ENCODE measurements around the gene NRF1.
A peak's percentile ranks its signal among the peaks of the same experiment; 100 is the strongest.

The NRF1 gene

GRCh38 chr7:129769866-129770808 is 158.6 kb downstream of the NRF1 start:
- no peak for DNase-seq (ENCODE audit: low read depth, low spot score)

DNA sequence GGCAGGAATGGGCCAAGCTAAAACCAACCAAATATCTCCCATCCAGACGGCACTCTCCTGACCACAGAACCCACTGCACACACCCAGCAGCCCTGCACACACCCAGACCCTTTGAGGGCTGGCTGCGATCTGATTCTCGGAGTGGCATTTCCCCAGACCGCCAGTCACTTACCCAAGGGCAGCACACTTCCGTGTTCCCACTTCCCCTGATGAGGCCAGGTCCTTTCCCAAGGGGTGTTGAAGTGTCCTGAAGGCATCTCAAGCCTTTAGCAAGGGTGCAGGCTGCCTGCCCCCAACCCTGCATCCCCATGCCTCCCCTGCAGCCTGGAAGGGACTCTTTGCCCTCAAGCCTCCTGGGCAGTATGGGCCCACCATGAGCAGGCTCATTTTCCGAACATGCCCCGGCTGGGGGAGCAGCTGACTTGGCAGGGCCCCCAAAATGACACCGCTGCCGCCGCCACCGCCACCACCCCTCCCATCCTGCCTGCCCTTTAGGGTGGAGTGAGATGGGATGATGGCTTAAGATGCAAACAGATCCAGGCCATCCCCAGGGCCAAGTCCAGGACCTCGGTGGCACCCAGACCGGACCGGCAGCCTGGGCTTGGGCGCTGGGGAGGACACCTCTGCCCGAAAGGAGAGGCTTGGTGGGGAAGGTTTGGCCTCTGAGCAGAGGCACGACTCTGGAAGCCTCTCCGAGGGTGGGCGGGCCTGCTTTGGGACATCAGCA is 159.8 kb downstream of the NRF1 start:
- no peak for DNase-seq (ENCODE audit: low read depth, low spot score)

DNA sequence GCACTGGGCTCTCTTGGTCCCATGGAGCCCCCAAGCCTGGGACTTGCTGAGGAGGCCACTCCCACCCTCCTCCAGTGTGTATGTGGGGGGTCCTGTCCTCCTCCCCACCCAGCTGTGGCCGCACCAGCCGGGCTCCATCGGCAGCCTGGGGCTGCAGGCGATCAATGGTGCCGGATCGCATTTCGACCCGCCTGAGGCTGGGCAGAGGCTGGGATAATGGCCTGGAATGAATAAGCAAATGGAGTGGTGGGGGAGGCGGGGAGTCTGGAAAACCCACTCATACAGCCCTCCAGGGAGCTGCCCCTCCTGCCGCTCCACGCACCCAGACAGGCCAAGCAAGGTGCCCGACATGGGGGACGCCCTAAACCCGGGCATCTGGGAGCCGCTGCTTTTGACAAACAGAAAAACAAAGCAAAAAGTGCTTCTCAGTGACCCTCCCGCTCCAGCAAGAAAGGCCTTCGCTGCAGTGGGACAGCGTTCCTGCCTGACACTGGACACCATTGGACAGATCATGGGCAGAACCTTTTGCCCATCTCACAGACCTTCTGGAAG is 160.5 kb downstream of the NRF1 start:
- DNase-seq (ENCODE audit: low read depth, low spot score) = no peak

DNA sequence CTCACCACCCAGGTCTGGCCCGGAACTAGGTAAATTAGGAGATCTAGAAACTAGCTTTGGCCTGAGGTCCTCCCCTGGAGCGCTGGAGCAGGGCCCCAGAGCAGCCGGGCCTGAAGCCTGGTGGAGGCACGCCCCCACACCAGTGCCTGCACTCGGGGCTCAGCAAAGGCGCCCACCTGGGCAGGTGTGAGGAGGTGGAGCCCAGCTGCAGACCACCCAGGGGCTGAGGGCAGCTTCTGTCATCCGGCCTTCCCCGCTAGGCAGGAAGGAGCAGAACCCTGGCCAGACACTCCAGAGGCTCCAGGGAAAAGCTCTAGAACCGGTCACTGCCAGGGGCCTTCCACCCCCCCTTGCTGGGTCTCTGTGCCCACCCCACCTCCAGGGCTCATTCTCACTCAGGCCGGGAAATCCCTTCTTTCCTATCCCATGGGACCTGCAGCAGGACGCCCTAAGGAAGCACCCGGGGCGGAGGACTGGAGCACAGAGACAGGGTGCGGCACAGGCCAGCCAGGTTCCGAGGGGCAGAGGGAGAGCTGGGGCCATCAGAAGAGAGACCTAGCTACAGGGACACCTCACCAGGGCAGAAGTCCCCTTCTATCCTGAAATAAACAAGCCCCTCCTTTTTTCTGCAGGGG is 161.2 kb downstream of the NRF1 start:
- no peak for DNase-seq (ENCODE audit: low read depth, low spot score)

DNA sequence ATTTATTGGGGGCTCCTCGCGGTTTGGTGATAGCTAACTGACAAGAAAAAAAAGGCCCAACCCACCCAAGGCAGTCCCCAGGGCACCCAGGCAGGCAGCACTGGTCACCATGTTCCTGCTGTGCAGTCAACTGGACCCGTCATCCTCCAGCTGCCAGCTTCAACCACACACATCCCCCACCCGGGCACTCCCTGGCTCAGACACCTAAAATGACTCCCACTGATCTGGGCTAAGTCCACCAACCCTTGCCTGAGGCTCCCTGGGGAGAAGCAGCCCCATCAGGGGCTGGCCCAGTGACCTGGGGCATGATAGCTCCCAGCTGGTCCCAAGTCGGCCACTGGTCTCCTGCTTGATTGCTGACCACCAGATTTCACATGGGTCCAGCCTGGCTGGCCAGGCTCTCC is 161.8 kb downstream of the NRF1 start:
- no peak for DNase-seq (ENCODE audit: low read depth, low spot score)

GRCh38 chr7:129773871-129774270 is 162.4 kb downstream of the NRF1 start:
- DNase-seq (ENCODE audit: low read depth, low spot score) = no peak

GRCh38 chr7:129774359-129774758 is 162.8 kb downstream of the NRF1 start:
- DNase-seq (ENCODE audit: low read depth, low spot score) = no peak

DNA sequence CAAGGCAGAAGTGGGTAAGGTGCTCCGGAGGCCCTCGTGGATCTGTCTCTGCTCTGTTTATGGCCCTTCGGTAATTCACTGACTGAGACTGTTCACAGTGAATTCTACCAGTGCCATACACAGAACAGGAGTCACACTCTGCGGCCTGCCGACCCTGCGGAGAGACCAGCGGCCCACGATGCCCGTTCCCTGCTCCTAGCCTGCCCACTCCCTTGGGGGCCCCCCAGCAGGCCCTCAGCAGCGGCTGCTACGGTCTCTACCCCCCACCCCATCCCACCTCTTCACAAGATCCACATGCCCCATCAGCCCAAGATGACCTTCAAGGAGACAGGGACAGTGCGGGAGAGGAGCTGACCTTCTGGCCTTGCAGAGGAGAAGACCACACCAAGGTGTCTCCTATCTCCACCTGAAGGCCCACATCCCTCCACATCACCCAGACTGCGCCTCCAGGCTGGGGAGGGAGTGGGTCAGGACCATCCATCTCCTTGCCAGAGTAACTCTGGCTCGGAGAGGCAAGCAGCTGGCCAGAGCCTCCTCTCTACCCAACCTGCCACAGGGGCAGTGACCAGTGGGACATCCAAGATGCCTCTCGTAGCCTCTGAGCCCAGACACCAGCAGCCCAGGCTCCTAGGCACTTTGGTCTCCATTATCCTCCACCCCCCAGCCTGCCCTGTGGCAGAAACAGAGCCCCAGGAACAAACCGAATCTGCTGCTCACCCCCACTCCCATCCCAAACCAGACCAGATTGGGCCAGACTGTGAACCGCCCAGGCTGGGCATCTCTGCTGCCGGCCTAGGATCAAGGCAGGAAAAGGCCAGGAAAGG is 163.6 kb downstream of the NRF1 start:
- DNase-seq (ENCODE audit: low read depth, low spot score) = no peak

DNA sequence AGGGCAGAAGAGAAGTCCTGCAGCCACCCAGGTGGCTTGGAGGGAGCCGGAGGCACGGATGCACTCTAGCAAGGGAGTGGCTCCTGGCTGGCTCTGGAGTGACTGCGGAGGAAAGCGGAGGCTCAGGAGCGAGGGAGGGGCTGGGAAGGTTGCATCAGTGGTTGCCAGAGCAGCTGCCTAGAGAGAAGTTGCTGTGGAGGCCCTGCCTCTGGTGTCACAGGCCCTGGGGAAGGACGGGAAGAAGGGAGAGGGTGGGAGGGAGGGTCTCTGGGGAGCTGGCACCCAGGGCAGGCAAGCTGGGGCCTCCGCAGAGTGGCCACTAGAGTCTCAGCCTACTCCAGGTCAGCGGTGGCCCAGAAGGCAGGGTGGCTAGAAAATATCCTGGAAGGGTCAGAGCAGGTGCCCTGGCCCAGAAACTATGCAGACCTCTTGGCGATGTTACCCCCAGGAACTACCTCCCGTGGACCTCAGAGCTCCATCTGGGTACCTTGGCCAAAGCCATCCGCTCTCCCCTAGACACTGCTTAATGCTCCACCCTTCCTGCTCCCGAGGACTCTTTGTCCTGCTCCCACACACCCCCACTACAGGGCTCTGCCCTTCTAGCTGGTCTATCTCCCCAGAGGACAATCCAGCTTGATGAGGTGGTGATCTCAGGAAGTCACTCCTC is 164.3 kb downstream of the NRF1 start:
- DNase-seq (ENCODE audit: low read depth, low spot score) = no peak

- no peak for DNase-seq (ENCODE audit: low read depth, low spot score)
Measured at GRCh38 chr7:129776362-129776722, 164.8 kb downstream of the NRF1 start.

GRCh38 chr7:129777195-129777844 is 165.8 kb downstream of the NRF1 start:
- DNase-seq (ENCODE audit: low read depth, low spot score) = no peak

- DNase-seq (ENCODE audit: low read depth, low spot score) = no peak
Measured at GRCh38 chr7:129777993-129778769, 166.7 kb downstream of the NRF1 start.

DNA sequence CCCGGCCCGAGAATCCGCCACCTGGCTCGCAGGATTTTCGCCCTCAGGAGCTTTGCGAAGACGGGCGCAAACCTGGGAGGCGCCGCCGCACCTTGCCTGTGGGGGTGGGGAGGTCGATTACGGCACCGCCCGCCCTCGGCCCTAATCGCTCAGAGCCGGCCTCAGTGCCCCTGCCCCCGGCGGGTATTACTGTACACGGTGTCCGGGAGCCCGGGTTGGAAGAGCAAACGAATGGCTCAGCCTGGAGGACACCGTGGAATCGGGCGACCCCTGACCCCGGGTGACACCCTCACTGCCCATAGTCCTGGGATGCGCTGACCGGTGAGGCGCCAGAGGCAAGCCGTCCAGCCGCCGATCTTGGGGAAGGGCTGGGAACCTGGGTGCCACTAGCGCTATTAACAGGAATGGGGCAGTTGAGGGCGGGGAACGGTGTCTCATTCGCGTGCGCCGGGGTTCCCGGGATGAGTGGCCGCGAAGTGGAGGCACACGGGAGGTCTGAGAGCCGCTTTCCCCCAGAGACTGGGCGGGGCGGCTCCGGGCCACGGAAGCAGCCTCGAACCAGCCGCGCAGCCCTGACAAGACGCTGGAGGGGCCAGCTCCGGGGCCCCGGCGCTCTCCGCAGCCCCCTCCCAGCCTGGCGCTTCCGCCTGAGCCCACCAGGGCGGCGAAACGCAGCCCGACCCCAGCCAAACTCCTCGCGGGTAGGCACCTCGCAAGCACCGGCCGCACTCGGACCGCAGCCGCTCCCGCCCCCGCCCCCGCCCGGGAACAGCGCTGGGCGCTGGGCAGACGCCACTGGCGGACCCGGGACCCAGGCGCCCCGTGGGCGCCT is 167.5 kb downstream of the NRF1 start:
- no peak for DNase-seq (ENCODE audit: low read depth, low spot score)

DNA sequence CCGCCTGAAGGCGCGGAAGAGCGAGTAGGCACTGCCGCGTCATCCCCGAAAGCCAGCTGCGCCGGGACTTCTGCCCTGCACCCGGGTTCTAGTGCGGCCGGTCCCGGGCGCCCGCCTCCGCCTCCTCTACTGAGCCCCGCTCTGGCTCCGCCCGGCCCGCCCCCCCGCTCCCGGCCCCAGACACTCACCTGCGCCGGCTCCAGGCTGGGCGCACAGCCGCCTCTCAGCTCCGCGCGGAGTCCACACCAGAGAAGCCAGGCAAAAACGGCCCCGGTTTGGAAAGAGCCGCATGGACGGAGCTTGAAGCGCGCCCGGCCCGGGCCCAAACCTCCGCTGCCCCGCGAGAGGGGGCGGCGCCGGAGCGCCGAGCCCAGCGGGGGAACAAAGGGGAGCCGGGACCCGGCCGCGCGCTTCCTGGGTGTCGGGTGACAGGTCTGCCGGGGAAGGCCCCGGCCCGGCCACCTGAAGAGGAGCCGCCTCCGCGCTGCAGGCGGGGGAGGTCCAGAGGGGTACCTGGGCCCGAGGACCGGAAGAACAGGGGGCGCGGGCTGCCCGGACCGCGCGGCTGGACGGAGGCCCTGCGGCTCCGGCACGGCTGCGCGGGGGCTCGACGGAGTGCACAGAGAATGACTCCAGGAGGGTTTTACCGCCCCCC is 168.2 kb downstream of the NRF1 start:
- no peak for DNase-seq (ENCODE audit: low read depth, low spot score)

GRCh38 chr7:129780257-129780973 is 168.9 kb downstream of the NRF1 start:
- peak; percentile 36 for DNase-seq (ENCODE audit: low read depth, low spot score)

- no peak for DNase-seq (ENCODE audit: low read depth, low spot score)
Measured at GRCh38 chr7:129780974-129781927, 169.7 kb downstream of the NRF1 start.
